Neural progenitor cell (in vitro differentiated cells): ENCODE results near the gene TMEM145. TPM values are rescaled to one million over a fixed set of nuclear protein-coding genes. Genes with fewer than 3 reads are reported as not detected.

Source experiments
- DNase-seq: peaks from one replicate; pipeline ENCODE4 v3.0.0-alpha.2; 2016; ENCODE audit warnings: low spot score
- H2AFZ ChIP-seq: fragments of 200-600 bp; sonication (generic); replicated peaks from 2 replicates; pipeline ENCODE4 v1.6.1; 2016; ENCODE audit warnings: antibody characterized with exemption
- H3F3A ChIP-seq: fragments of 200-600 bp; sonication (generic); 2 replicates; pipeline ENCODE4 v1.6.1; 2016; ENCODE audit warnings: antibody characterized with exemption, low read depth
- H3K27ac ChIP-seq: fragments of 200-600 bp; sonication (generic); 2 replicates; pipeline ENCODE4 v1.5.1; 2016; ENCODE audit warnings: mild to moderate bottlenecking
- H3K27me3 ChIP-seq: fragments of 200-600 bp; sonication (generic); 2 replicates; pipeline ENCODE4 v1.6.1; 2016; ENCODE audit warnings: mild to moderate bottlenecking, moderate library complexity
- H3K36me3 ChIP-seq: fragments of 200-600 bp; sonication (generic); 2 replicates; pipeline ENCODE4 v1.5.1; 2016
- H3K4me1 ChIP-seq: fragments of 200-600 bp; sonication (generic); 2 replicates; pipeline ENCODE4 v1.6.1; 2016; ENCODE audit warnings: mixed run types
- H3K4me2 ChIP-seq: fragments of 200-600 bp; sonication (generic); 2 replicates; pipeline ENCODE4 v1.6.1; 2016
- H3K4me3 ChIP-seq: fragments of 200-600 bp; sonication (generic); 2 replicates; pipeline ENCODE4 v1.5.1; 2016
- H3K79me2 ChIP-seq: fragments of 200-600 bp; sonication (generic); 2 replicates; pipeline ENCODE4 v1.6.1; 2016; ENCODE audit warnings: low read depth
- H3K9ac ChIP-seq: fragments of 200-600 bp; sonication (generic); 2 replicates; pipeline ENCODE4 v1.6.1; 2016
- H3K9me3 ChIP-seq: fragments of 200-600 bp; sonication (generic); 2 replicates; pipeline ENCODE4 v1.5.1; 2016; ENCODE audit warnings: low read depth
- H4K20me1 ChIP-seq: fragments of 200-600 bp; sonication (generic); 2 replicates; pipeline ENCODE4 v1.6.1; 2016; ENCODE audit warnings: low read depth
- H3K27ac Mint-ChIP-seq: 3 replicates; pipeline ENCODE4 v1.8.0; 2021; ENCODE audit warnings: mixed read lengths
- H3K27me3 Mint-ChIP-seq: 2 replicates; pipeline ENCODE4 v1.8.0; 2022; ENCODE audit warnings: low read depth, mild to moderate bottlenecking, inconsistent platforms, moderate library complexity, mixed read lengths; ENCODE audit not compliant: insufficient read depth
- H3K36me3 Mint-ChIP-seq: 3 replicates; pipeline ENCODE4 v1.8.0; 2021; ENCODE audit warnings: mixed read lengths
- H3K4me1 Mint-ChIP-seq: 3 replicates; pipeline ENCODE4 v1.8.0; 2021; ENCODE audit warnings: mixed read lengths
- H3K4me3 Mint-ChIP-seq: 3 replicates; pipeline ENCODE4 v1.8.0; 2021; ENCODE audit warnings: mild to moderate bottlenecking, moderate library complexity, mixed read lengths
- H3K9me3 Mint-ChIP-seq: 3 replicates; pipeline ENCODE4 v1.8.0; 2020; ENCODE audit warnings: mixed read lengths
- CTCF ChIP-seq: fragments of 200-600 bp; sonication (generic); IDR thresholded peaks from 2 replicates; pipeline ENCODE4 v1.5.1; 2017; ENCODE audit warnings: antibody characterized with exemption, mild to moderate bottlenecking
- EZH2 ChIP-seq: fragments of 200-600 bp; sonication (generic); IDR thresholded peaks from 2 replicates; pipeline ENCODE4 v1.6.1; 2017; ENCODE audit warnings: antibody characterized with exemption, mild to moderate bottlenecking, moderate library complexity
- EZH2phosphoT487 ChIP-seq: fragments of 200-600 bp; sonication (generic); IDR thresholded peaks from 2 replicates; pipeline ENCODE4 v1.6.1; 2017; ENCODE audit warnings: antibody characterized with exemption
- total RNA-seq: library from RNA; depleted of rRNA; stranded (reverse); fragments of >200 nt; gene quantifications from 2 replicates; pipeline ENCODE4 v1.2.3, GENCODE V29; 2015; ENCODE audit warnings: low replicate concordance

The TMEM145 gene
- total RNA-seq, 1 donor from 2014 or later = 6.6 TPM

- Mint-ChIP-seq H3K9me3 (no peaks in the 10 kb centered on the region), H3K4me1 (peaks cover 36% of the 10 kb centered on the region), H3K27me3 (peaks cover 5% of the 10 kb centered on the region), H3K36me3 (peaks cover 8% of the 10 kb centered on the region), H3K4me3 (no peak overlapping the region), H3K27ac (no peak overlapping the region)
- no peak overlapping the region for H3K9ac ChIP-seq
- peaks cover 2% of the 10 kb centered on the region for H4K20me1 ChIP-seq
- DNase-seq = no peak
- no peaks in the 10 kb centered on the region for H3K9me3 ChIP-seq
- no peak overlapping the region for H2AFZ ChIP-seq
- no peak overlapping the region for H3K4me2 ChIP-seq
- H3K79me2 ChIP-seq = peaks cover 16% of the 10 kb centered on the region
- H3K27me3 ChIP-seq = no peaks in the 10 kb centered on the region
- H3K27ac ChIP-seq = no peak overlapping the region
- H3K36me3 ChIP-seq = no peaks in the 10 kb centered on the region
- TF ChIP-seq CTCF = no peak
- no peak for TF ChIP-seq EZH2phosphoT487
- TF ChIP-seq EZH2 = no peak
- peaks cover 12% of the 10 kb centered on the region for H3K4me1 ChIP-seq
- H3F3A ChIP-seq = peaks cover 6% of the 10 kb centered on the region
- no peak overlapping the region for H3K4me3 ChIP-seq
Observed at GRCh38 chr19:42274065-42274682, 38.9 kb upstream of the TMEM145 start.

- Histone ChIP-seq H3K4me2 (no peak overlapping the region), H3K27ac (no peak overlapping the region), H3K36me3 (no peaks in the 10 kb centered on the region), H3K4me3 (no peak overlapping the region), H3K4me1 (peaks cover 16% of the 10 kb centered on the region), H2AFZ (no peak overlapping the region), H3K27me3 (no peaks in the 10 kb centered on the region), H3F3A (peaks cover 13% of the 10 kb centered on the region), H4K20me1 (peaks cover 4% of the 10 kb centered on the region), H3K9me3 (no peaks in the 10 kb centered on the region), H3K79me2 (peaks cover 12% of the 10 kb centered on the region), H3K9ac (no peak overlapping the region)
- Mint-ChIP-seq H3K27ac (no peak overlapping the region), H3K4me1 (peaks cover 34% of the 10 kb centered on the region), H3K9me3 (no peaks in the 10 kb centered on the region), H3K27me3 (peaks cover 8% of the 10 kb centered on the region), H3K36me3 (peaks cover 8% of the 10 kb centered on the region), H3K4me3 (no peak overlapping the region)
- no peak for DNase-seq
- TF ChIP-seq CTCF (no peak), EZH2phosphoT487 (no peak), EZH2 (no peak)
Observed at GRCh38 chr19:42275103-42275502, 38.0 kb upstream of the TMEM145 start.

GRCh38 chr19:42275517-42275916 is 37.6 kb upstream of the TMEM145 start:
- Histone ChIP-seq H4K20me1 (peaks cover 4% of the 10 kb centered on the region), H3K36me3 (no peaks in the 10 kb centered on the region), H3K4me3 (no peak overlapping the region), H3K27ac (no peak overlapping the region), H3F3A (peaks cover 18% of the 10 kb centered on the region), H3K4me1 (peaks cover 12% of the 10 kb centered on the region), H3K9ac (no peak overlapping the region), H3K9me3 (no peaks in the 10 kb centered on the region), H2AFZ (no peak overlapping the region), H3K79me2 (peaks cover 9% of the 10 kb centered on the region), H3K27me3 (no peaks in the 10 kb centered on the region), H3K4me2 (no peak overlapping the region)
- Mint-ChIP-seq H3K4me3 (no peak overlapping the region), H3K27me3 (peaks cover 6% of the 10 kb centered on the region), H3K9me3 (no peaks in the 10 kb centered on the region), H3K27ac (no peak overlapping the region), H3K36me3 (peaks cover 8% of the 10 kb centered on the region), H3K4me1 (peaks cover 31% of the 10 kb centered on the region)
- no peak for DNase-seq
- TF ChIP-seq EZH2 (no peak), CTCF (no peak), EZH2phosphoT487 (no peak)
